CD14-positive monocyte (primary cell): ENCODE measurements around the gene ZNF771. TPM values are rescaled to one million over a fixed set of nuclear protein-coding genes. Genes with fewer than 3 reads are reported as not detected.

Experiments used
- DNase-seq, 3 donors: peaks; one replicate each; pipeline ENCODE4 v3.0.0-alpha.2; 2011 to 2022
- H2AFZ ChIP-seq: 2 replicates; pipeline ENCODE4 v1.6.0; 2012; ENCODE audit warnings: mild to moderate bottlenecking, low read depth, low read length, inconsistent platforms; ENCODE audit not compliant: insufficient read depth, poor library complexity, severe bottlenecking
- H3K27ac ChIP-seq, 2 donors: 1 replicate in 1 of 2; 2 replicates in 1 of 2; pipeline ENCODE4 v1.5.1; 2012 to 2013; ENCODE audit warnings: low read length in 2 of 2, control low read depth in 1 of 2, inconsistent platforms in 1 of 2, low read depth in 1 of 2, mild to moderate bottlenecking in 1 of 2
- H3K27me3 ChIP-seq, 2 donors: one replicate each; pipeline versions ENCODE4 v1.6.0 to v1.6.1; 2011 to 2013; ENCODE audit warnings: low read length in 2 of 2; ENCODE audit not compliant: control insufficient read depth in 2 of 2, insufficient read depth in 2 of 2
- H3K36me3 ChIP-seq, 2 donors: replicated peaks in 1 of 2; 1 replicate in 1 of 2; 2 replicates in 1 of 2; pipeline versions ENCODE4 v1.5.1 to v1.6.1; 2012 to 2013; ENCODE audit warnings: low read length in 2 of 2, control low read depth in 1 of 2, inconsistent platforms in 1 of 2, mild to moderate bottlenecking in 1 of 2; ENCODE audit not compliant: insufficient read depth in 2 of 2, control insufficient read depth in 1 of 2
- H3K4me1 ChIP-seq, 2 donors: 1 replicate in 1 of 2; 2 replicates in 1 of 2; pipeline versions ENCODE4 v1.5.1 to v1.6.1; 2012 to 2013; ENCODE audit warnings: low read length in 2 of 2, control low read depth in 1 of 2, inconsistent platforms in 1 of 2, mild to moderate bottlenecking in 1 of 2, moderate library complexity in 1 of 2; ENCODE audit not compliant: insufficient read depth in 2 of 2, control insufficient read depth in 1 of 2
- H3K4me2 ChIP-seq: replicated peaks from 2 replicates; pipeline ENCODE3; 2012; ENCODE audit warnings: low read length, moderate library complexity, mild to moderate bottlenecking; ENCODE audit not compliant: poor library complexity, severe bottlenecking; ENCODE audit errors: extremely low read depth
- H3K4me3 ChIP-seq, 3 experiments: fragments of 200-600 bp in 1 of 3; sonication (generic) in 1 of 3; replicated peaks in 1 of 3; 1 replicate in 2 of 3; 2 replicates in 1 of 3; pipeline ENCODE4 v1.5.1; 2011 to 2013; ENCODE audit warnings: low read length in 3 of 3, mild to moderate bottlenecking in 3 of 3, control low read depth in 2 of 3, low read depth in 2 of 3, inconsistent platforms in 1 of 3, moderate library complexity in 1 of 3
- H3K79me2 ChIP-seq: 2 replicates; pipeline ENCODE4 v1.6.0; 2012; ENCODE audit warnings: mild to moderate bottlenecking, control low read depth, inconsistent platforms, low read length, moderate library complexity; ENCODE audit not compliant: insufficient read depth
- H3K9ac ChIP-seq: 2 replicates; pipeline ENCODE4 v1.6.0; 2017; ENCODE audit warnings: low read length, mild to moderate bottlenecking; ENCODE audit not compliant: insufficient read depth, poor library complexity, severe bottlenecking
- H3K9me3 ChIP-seq, 2 donors: replicated peaks in 1 of 2; 1 replicate in 1 of 2; 2 replicates in 1 of 2; pipeline versions ENCODE4 v1.5.1 to v1.6.1; 2012 to 2013; ENCODE audit warnings: low read length in 2 of 2, control low read depth in 1 of 2; ENCODE audit not compliant: control insufficient read depth in 1 of 2, insufficient read depth in 1 of 2
- H4K20me1 ChIP-seq: 2 replicates; pipeline ENCODE4 v1.6.0; 2012; ENCODE audit warnings: mild to moderate bottlenecking, low read length, control low read depth, moderate library complexity; ENCODE audit not compliant: insufficient read depth
- H3K27ac Mint-ChIP-seq, 7 donors: one replicate each; pipeline ENCODE4 v1.8.0; 2020; ENCODE audit warnings: mild to moderate bottlenecking in 7 of 7, mixed read lengths in 7 of 7, moderate library complexity in 6 of 7, inconsistent platforms in 2 of 7
- H3K27me3 Mint-ChIP-seq, 3 donors: one replicate each; pipeline ENCODE4 v1.8.0; 2021 to 2022; ENCODE audit warnings: low read depth in 3 of 3, mild to moderate bottlenecking in 3 of 3, mixed read lengths in 3 of 3, moderate library complexity in 3 of 3, inconsistent platforms in 1 of 3
- H3K36me3 Mint-ChIP-seq, 2 donors: one replicate each; pipeline ENCODE4 v1.8.0; 2020; ENCODE audit warnings: mixed read lengths in 2 of 2, inconsistent platforms in 1 of 2, mild to moderate bottlenecking in 1 of 2
- H3K4me1 Mint-ChIP-seq: one replicate; pipeline ENCODE4 v1.8.0; 2020; ENCODE audit warnings: mild to moderate bottlenecking, mixed read lengths
- H3K4me3 Mint-ChIP-seq, 2 donors: one replicate each; pipeline ENCODE4 v1.8.0; 2020; ENCODE audit warnings: mild to moderate bottlenecking in 2 of 2, mixed read lengths in 2 of 2, moderate library complexity in 1 of 2
- H3K9me3 Mint-ChIP-seq, 7 donors: one replicate each; pipeline ENCODE4 v1.8.0; 2020 to 2022; ENCODE audit warnings: mixed read lengths in 7 of 7, mild to moderate bottlenecking in 6 of 7, moderate library complexity in 6 of 7, inconsistent platforms in 2 of 7
- WGBS: methylation state at CpG from one replicate; pipeline ENCODE4 v1.1.5; 2013; ENCODE audit warnings: missing lambda C conversion rate; ENCODE audit not compliant: insufficient coverage; 5-methylcytosine and 5-hydroxymethylcytosine counted together
- intact Hi-C, 2 donors: fragments of 100-400 bp; cut with micrococcal nuclease; formaldehyde crosslinking; loops; one replicate each; pipeline versions ENCODE4 v1.15.0 to v1.15.1; 2023
- polyA plus RNA-seq, 3 donors: library from polyadenylated mRNA; depleted of rRNA in 1 of 3; unstranded in 2 of 3; stranded (reverse) in 1 of 3; fragments of 300-500 nt in 2 of 3; fragments of >200 nt in 1 of 3; fragmentation: Illumina TruSeq in 2 of 3; gene quantifications; 1 replicate in 2 of 3; 2 replicates in 1 of 3; pipeline ENCODE4 v1.2.3, GENCODE V29; 2012 to 2021
- TF ChIP-seq, protein P1 (sequence below): fragments of 200-600 bp; IDR thresholded peaks from one replicate; pipeline ENCODE4 v1.8.0; 2022; ENCODE audit warnings: antibody characterized with exemption, mild to moderate bottlenecking

The ZNF771 gene
- polyA plus RNA-seq, 3 donors = 0.39 to 0.68 (median 0.51) TPM

DNA sequence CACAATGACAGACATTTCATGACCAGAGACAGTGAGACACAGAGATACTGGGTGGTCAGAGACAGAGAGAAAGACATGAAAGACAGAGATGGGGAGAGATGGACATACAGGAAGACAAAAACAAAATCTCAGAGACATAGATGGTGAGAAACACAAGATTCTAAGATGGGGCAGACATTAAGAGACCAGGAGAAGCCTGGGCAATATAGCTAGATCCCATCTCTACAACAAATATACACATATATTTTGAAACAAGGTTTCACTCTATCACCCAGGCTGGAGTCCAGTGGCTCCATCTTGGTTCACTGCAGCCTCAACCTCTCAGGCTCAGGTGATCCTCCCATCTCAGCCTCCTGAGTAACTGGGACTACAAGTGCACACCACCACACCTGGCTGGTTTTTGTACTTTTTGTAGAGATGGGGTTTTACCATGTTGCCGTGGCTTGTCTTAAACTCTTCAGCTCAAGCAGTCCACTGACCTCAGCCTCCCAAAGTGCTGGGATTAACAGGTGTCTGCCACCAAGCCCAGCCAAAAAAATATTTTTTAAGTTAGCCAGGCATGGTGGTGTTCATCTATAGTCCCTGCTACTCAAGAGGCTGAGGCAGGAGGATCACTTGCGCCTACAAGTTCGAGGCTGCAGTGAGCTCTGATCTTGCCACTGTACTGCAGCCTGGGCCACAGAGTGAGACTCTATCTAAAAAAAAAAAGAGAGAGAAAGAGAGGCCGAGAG is 27.2 kb upstream of the ZNF771 start:
- Histone ChIP-seq H3K4me3 (no peak overlapping the region), H3K79me2 (peaks cover 7% of the 10 kb centered on the region), H3K9ac (no peak overlapping the region), H3K9me3 (no peaks in the 10 kb centered on the region), H2AFZ (no peak overlapping the region), H4K20me1 (no peaks in the 10 kb centered on the region), H3K36me3 (no peaks in the 10 kb centered on the region), H3K4me2 (no peak overlapping the region), H3K27me3 (peaks cover 0 to 3% of the 10 kb centered on the region in 2 donors), H3K4me1 (peaks cover 30 to 42% of the 10 kb centered on the region in 2 donors), H3K27ac (no peak overlapping the region)
- Mint-ChIP-seq H3K27ac (peak overlapping the region in 2 of 7 donors; percentile 10 to 61), H3K4me3 (no peak overlapping the region), H3K4me1 (peaks cover 29% of the 10 kb centered on the region), H3K9me3 (no peaks in the 10 kb centered on the region), H3K36me3 (no peaks in the 10 kb centered on the region), H3K27me3 (peaks cover 10 to 12% (median 11%) of the 10 kb centered on the region in 3 donors)
- intact Hi-C loops = loop anchor here in 1 of 2 donors (2.0 kb wide), 1 partner anchor 15 kb away; the partner anchor contains the start of gene ZNF48
- TF ChIP-seq, protein P1, sequence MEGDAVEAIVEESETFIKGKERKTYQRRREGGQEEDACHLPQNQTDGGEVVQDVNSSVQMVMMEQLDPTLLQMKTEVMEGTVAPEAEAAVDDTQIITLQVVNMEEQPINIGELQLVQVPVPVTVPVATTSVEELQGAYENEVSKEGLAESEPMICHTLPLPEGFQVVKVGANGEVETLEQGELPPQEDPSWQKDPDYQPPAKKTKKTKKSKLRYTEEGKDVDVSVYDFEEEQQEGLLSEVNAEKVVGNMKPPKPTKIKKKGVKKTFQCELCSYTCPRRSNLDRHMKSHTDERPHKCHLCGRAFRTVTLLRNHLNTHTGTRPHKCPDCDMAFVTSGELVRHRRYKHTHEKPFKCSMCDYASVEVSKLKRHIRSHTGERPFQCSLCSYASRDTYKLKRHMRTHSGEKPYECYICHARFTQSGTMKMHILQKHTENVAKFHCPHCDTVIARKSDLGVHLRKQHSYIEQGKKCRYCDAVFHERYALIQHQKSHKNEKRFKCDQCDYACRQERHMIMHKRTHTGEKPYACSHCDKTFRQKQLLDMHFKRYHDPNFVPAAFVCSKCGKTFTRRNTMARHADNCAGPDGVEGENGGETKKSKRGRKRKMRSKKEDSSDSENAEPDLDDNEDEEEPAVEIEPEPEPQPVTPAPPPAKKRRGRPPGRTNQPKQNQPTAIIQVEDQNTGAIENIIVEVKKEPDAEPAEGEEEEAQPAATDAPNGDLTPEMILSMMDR = no peak
- 95% methylated on average over 3 of the region's 4 CpGs for WGBS
- DNase-seq = no peak

DNA sequence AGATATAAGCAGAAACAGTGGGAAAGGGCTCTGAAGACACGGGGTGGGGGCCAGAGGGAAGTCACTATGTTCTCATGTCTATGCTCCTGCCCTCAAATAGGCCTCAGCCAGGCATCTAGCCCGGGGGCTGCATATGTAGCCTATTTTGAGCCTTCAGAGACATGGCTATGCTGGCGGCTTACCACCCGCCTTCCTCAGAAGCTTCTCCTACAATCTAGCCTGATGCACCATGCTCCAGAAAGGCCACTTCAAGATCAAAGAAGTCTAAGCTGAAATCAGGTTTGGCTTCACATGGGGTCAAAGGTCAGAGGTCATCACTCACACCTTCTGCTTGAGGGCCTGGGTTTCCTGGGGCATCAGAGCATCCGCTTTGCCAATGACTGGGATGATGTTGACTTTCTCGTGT is 26.6 kb upstream of the ZNF771 start:
- H3K4me3 Mint-ChIP-seq = no peak overlapping the region

More for the DNA sequence above, 26.6 kb upstream of the ZNF771 start:
- H3K4me1 ChIP-seq = peaks cover 30 to 42% of the 10 kb centered on the region in 2 donors
- H2AFZ ChIP-seq = no peak overlapping the region
- H3K36me3 ChIP-seq = no peaks in the 10 kb centered on the region
- WGBS = 94% methylated on average over 6 of the region's 6 CpGs
- Mint-ChIP-seq H3K27ac (peak overlapping the region in 2 of 7 donors; percentile 10 to 61), H3K36me3 (no peaks in the 10 kb centered on the region), H3K27me3 (peaks cover 10 to 15% (median 13%) of the 10 kb centered on the region in 3 donors), H3K9me3 (no peaks in the 10 kb centered on the region), H3K4me1 (peaks cover 29% of the 10 kb centered on the region)
- TF ChIP-seq, protein P1 = no peak
- no peak overlapping the region for H3K4me3 ChIP-seq
- H3K27me3 ChIP-seq = peaks cover 0 to 3% of the 10 kb centered on the region in 2 donors
- no peak overlapping the region for H3K9ac ChIP-seq
- no peaks in the 10 kb centered on the region for H3K9me3 ChIP-seq
- H3K4me2 ChIP-seq = no peak overlapping the region
- H3K27ac ChIP-seq = no peak overlapping the region
- no peak for DNase-seq
- H3K79me2 ChIP-seq = peaks cover 7% of the 10 kb centered on the region
- intact Hi-C loops = loop anchor here in 1 of 2 donors (2.0 kb wide), 1 partner anchor 14 kb away; the partner anchor contains the start of gene ZNF48
- H4K20me1 ChIP-seq = no peaks in the 10 kb centered on the region
